Right lobe of liver (tissue), 4 donors: ENCODE data around the gene PRR23B.

ENCODE experiments used
- POLR2A ChIP-seq: fragments of 450-650 bp; IDR thresholded peaks from one replicate; pipeline ENCODE4 v1.6.1; 2017; ENCODE audit warnings: antibody characterized with exemption, mild to moderate bottlenecking
- TF ChIP-seq, protein P1 (sequence below), 4 donors: fragments of 200-600 bp in 3 of 4; fragments of 450-650 bp in 1 of 4; IDR thresholded peaks; one replicate each; pipeline versions ENCODE4 v1.5.1 to v1.8.0; 2016 to 2022; ENCODE audit warnings: antibody characterized with exemption in 4 of 4, mild to moderate bottlenecking in 2 of 4
- donor health status: DM: no; HTN: no; CAD: no.
- donor health status: DM: no; HTN: no; CAD: no.
- donor health status: DM: no; HTN: yes; CAD: no.

DNA sequence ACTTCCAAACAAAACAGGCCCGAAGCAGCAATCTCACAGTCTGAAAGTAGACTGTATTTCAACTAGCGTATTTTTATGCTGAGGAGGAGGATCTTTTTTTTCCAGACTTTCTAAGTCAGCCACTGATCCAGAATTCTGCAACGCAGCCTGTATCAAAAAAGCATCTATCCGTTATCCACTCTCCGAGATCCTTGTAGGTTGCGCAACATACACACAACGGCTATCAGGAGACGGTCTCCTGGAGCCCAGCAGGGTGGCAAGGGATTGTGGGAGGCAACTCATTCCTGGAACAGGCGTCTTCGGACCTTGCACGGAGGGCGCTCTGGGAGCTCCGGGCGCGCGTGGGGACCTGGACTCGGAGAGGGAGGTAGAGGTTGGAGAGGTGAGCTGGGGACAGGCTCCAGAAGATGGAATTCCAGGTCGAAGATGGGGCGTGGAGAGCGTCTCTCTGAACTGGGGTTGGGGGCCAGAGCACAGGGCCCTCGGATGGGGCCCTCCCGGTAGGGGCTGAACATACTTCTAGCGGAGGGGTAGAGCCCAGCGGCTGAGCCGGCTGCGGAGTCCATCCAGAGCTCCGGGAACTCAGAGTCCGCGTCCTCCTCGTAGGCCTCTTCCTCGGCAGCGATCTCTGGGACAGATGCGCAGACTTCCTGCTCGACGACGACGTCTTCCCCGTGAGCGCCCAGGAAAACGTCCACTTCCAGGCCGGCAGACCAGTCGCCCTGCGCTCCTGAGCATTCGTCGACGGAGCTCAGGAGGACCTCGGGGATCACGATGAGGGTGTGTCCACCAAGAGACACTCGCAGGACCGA is 23.0 kb upstream of the PRR23B start:
- TF ChIP-seq, protein P1, sequence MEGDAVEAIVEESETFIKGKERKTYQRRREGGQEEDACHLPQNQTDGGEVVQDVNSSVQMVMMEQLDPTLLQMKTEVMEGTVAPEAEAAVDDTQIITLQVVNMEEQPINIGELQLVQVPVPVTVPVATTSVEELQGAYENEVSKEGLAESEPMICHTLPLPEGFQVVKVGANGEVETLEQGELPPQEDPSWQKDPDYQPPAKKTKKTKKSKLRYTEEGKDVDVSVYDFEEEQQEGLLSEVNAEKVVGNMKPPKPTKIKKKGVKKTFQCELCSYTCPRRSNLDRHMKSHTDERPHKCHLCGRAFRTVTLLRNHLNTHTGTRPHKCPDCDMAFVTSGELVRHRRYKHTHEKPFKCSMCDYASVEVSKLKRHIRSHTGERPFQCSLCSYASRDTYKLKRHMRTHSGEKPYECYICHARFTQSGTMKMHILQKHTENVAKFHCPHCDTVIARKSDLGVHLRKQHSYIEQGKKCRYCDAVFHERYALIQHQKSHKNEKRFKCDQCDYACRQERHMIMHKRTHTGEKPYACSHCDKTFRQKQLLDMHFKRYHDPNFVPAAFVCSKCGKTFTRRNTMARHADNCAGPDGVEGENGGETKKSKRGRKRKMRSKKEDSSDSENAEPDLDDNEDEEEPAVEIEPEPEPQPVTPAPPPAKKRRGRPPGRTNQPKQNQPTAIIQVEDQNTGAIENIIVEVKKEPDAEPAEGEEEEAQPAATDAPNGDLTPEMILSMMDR (IDR thresholded peaks at IDR 0.05), result no peak
- no peak for TF ChIP-seq POLR2A
